WI38 (cell line): Measurements from ENCODE around the gene RALY.

Experiments used
- H3K4me3 ChIP-seq: 2 replicates; pipeline ENCODE4 v1.5.1; 2011; ENCODE audit warnings: low read depth, mild to moderate bottlenecking, control low read depth, low read length
- CTCF ChIP-seq: IDR thresholded peaks from 2 replicates; pipeline ENCODE4 v1.5.1; 2012; ENCODE audit warnings: low read depth, mild to moderate bottlenecking, control low read depth, low read length

Gene RALY

GRCh38 chr20:34047010-34047687 is 53.4 kb downstream of the RALY start:
- no peak for TF ChIP-seq CTCF
- H3K4me3 ChIP-seq = no peak overlapping the region

GRCh38 chr20:34047917-34048316 is 54.2 kb downstream of the RALY start:
- H3K4me3 ChIP-seq = no peak overlapping the region
- no peak for TF ChIP-seq CTCF

GRCh38 chr20:34049389-34049788 is 55.7 kb downstream of the RALY start:
- no peak overlapping the region for H3K4me3 ChIP-seq
- no peak for TF ChIP-seq CTCF

GRCh38 chr20:34049897-34050695 is 56.4 kb downstream of the RALY start:
- TF ChIP-seq CTCF = no peak

GRCh38 chr20:34052414-34052813 is 58.7 kb downstream of the RALY start:
- H3K4me3 ChIP-seq = no peak overlapping the region
- TF ChIP-seq CTCF = no peak

More at GRCh38 chr20:34049897-34050695, 56.4 kb downstream of the RALY start:
- H3K4me3 ChIP-seq = no peak overlapping the region

GRCh38 chr20:34055290-34055689 is 61.6 kb downstream of the RALY start:
- no peak for TF ChIP-seq CTCF
- H3K4me3 ChIP-seq = no peak overlapping the region

GRCh38 chr20:34058831-34059230 is 65.1 kb downstream of the RALY start:
- H3K4me3 ChIP-seq = no peak overlapping the region
- TF ChIP-seq CTCF = no peak
